Inflammatory macrophage treated with lipopolysaccharide for 1 hour (primary cell): ENCODE results near the gene TWIST2.

Experiments
- DNase-seq, 2 donors: peaks; one replicate each; pipeline ENCODE4 v3.0.0-alpha.2; 2020 to 2022

Gene TWIST2

DNA sequence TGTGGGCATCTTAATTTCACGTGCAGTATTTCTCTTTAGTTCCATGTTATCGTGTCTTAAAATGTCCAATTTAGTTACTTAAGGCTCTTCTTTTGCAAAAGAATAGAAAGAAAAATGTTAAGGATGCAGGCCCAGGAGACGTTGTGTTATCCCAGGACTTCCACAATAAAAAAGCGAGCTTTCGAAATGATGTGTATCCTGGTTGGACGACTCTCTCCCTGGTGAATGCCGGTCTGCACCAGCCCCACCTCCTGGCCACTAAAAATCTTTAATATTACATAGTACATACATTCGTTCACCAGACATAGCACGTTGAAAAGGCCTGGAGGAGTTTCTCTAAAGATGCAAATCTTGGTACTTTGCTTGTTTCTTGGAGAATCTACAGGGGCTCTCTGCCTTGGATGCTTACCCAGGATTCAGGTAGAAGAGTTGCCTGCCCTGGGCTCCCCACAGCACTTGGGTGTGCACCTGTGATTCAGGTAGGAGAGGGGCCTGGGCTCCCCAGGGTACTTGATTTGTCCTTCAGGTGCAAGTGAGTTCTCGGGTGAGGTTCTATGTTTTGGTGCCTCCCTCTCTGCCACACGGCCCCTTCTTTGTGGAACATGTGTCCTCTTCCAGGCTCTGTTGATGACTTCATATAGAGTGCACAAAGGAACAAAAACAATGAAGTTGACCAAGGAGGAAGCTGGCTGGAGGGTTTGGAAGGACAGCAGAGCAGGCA, 26.6 kb downstream of the TWIST2 start:
- no peak for DNase-seq

GRCh38 chr2:238875101-238875470, 27.2 kb downstream of the TWIST2 start:
- no peak for DNase-seq

- no peak for DNase-seq
Measured at GRCh38 chr2:238875471-238876231, 27.8 kb downstream of the TWIST2 start.

- DNase-seq, result no peak
Measured at GRCh38 chr2:238876232-238876630, 28.3 kb downstream of the TWIST2 start.

DNA sequence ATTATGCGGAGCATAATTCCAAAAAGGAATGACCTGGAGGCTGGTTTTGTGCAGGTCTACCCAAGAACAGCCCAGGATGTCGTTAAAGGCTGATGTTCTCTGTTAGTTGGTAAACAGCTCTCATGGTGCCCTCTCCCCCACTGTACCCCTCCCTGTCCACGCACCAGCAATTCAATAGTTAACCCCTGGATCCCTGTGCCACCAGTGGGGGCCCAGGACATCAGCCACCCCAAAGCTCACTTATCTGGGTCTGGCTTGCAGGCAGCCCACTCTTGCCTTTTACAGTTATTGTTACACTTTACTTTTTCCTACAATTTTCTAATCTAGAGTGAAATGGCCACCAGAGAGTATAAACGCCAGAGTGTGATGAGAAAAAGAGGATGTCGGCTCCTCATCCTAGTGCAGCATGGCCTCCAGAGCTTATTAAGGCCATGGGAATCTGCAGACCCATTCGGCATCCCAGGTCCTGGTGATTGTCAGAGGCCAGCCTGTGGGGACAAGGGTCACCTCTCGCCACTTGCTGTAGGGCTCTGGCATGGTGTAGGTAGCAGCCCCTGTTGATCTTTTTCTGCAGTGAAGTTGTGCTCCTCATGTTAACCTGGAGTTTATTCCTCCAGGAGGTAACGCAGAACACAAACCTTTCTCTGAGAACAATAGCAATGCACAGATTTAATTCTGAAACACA, 30.3 kb downstream of the TWIST2 start:
- DNase-seq, result no peak

- DNase-seq, result no peak
Measured at GRCh38 chr2:238879043-238879442, 31.2 kb downstream of the TWIST2 start.

- no peak for DNase-seq
Measured at GRCh38 chr2:238879621-238880377, 31.9 kb downstream of the TWIST2 start.

DNA sequence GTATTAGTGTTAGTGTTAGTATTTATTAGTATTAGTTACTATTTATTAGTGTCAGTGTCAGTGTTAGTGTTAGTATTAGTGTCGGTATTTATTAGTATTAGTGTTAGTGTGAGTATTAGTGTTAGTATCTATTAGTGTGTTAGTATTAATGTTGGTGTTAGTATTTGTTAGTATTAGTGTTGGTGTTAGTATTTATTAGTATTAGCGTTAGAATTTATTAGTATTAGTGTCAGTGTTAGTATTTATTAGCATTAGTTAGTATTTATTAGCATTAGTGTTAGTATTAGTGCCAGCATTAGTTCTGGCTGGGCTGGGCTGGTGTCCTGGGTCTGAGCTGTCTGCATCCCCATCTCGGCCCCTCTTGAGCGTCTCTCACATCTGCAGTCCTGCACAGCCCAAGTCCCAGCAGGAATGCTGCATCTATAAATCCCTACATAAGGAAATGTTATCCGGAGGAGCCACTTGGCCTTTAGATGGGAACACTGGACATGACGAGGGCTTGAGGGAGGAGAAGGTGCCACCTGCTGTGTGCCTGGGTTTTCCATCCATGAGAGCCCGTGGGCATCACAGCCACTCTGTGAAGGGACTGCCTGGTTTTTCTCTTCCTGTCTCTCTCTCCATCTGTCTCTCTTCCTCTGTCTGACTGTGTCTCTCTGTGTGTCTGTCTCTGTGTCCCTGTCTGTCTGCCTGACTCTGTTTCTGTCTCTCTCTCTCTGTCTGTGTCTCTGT, 33.6 kb downstream of the TWIST2 start:
- no peak for DNase-seq

- no peak for DNase-seq
Measured at GRCh38 chr2:238882082-238882755, 34.3 kb downstream of the TWIST2 start.

DNA sequence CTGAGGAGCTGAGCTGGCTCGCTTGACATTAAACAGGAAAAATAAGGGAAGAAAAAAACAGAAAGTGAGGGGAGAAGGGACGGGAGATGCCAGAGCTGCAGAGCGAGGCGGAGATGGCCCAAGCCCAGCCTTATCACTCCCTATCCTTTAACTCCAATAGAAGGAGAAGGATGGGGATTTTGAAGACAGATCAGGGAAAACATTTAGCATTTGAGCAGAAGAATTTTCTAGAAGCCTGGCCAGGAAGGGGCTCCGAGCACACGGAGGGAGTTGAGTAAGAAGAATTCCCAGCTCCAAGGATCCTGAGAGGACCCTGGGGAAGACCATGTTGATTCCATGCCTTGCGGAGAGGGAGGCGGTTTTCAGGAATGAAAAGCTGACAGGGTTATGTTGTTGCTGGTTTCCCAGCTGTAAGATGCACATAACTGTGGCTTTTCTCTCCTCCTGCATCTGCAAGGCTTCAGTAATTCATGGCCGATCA, 35.6 kb downstream of the TWIST2 start:
- DNase-seq, result no peak

DNA sequence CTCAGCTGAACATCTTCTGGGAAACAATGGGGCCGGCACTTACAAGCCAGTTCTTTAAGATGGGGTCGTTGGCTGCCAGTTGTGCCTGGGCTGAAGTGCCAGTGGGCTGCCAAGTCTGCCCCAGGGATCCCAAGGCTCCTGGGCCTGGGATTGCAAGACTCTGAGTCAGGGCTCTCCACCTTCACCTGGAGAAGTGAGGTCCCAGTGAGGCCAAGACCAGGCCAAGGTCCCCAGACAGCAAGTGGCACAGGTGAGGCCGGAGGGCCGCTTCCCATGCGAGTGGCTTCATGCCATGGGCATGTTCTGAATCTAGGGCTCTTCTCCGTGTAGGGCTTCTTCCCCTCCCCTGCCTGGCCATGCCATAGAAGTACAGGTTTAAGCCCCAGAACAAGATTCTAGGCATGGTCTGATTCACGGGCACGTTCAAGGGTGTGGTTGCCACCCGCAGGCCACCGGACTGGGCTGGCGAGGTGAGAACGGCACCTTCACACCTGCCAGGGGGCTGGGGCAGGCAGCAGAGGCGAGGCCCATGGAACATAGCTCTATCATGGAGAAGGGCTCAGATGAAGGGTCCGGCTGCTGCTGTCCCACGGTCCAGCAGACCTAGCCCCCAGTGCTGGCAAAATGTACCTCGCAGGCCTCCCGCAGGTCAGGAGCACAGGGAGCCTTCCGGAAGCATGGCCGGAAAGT, 36.4 kb downstream of the TWIST2 start:
- no peak for DNase-seq

- DNase-seq, result no peak
Measured at GRCh38 chr2:238884812-238885408, 37.0 kb downstream of the TWIST2 start.

DNA sequence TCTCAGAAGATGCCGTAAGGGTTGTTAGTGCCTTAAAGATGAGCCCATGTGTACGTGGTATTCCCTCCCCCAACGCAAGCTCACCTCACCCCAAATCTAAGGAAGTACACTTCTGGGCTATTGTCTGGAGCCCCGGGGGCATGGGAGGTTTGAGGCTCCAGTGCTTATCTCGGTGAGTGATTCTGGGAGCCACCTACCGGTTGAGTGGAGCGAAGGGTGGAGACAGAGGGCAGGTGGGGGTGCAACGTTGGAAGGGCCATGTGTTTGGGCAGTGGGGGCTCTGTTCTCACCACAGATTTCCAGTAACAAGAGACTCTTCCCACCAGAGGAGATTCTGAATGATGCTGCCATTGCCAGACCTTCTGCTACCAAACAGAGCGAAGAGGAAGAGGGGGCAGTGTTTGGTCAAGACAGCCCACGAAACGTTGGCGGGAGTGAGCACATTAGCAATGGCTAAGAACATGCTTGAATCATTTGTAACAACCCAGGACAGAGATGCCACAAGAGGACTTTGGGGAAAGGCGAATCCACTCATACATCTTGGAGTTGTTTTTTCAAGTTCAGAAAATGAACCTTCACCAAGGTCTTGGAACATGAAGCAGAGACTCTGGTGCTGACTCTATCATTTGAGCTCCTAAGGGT, 38.7 kb downstream of the TWIST2 start:
- DNase-seq, result no peak

DNA sequence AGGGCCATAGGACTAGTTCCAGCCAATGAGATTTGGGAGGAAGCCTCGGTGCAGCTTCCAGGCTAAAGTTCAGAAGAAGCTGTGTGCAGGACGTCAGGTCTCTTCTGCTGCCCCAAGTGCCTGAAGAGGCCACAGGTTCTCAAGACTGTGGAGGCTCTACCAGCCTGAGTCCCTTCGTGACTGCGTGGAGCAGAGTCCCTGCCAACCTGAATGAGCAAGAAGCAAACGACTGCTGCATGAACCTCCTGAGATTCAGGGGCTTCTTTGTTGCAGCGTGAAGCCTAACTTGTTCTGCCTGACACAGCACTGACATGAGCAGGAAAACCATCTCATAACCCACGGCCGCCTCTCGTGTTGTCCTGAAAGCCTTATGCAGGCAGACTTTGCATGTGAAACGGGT, 39.7 kb downstream of the TWIST2 start:
- DNase-seq, result no peak

GRCh38 chr2:238888781-238889180, 40.9 kb downstream of the TWIST2 start:
- no peak for DNase-seq

DNA sequence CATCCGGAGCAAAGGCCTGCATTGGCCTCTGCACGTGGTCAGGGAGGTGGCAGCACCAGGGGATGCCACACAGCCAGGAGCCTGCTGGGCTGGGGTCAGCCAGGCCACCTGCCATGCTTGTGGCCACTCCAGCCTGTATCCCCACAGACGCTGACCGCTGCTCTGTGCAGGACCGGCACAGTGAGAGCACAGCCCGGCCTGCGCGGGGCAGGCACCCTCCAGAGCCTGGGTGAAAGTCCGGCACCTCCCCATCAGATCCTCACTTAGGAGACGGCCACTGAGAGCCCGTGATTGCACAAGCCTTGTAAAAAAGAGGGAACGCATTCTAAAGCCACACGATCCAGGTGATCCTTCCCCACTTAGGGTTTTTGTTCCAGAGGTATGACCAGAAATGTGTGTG, 42.2 kb downstream of the TWIST2 start:
- no peak for DNase-seq

DNA sequence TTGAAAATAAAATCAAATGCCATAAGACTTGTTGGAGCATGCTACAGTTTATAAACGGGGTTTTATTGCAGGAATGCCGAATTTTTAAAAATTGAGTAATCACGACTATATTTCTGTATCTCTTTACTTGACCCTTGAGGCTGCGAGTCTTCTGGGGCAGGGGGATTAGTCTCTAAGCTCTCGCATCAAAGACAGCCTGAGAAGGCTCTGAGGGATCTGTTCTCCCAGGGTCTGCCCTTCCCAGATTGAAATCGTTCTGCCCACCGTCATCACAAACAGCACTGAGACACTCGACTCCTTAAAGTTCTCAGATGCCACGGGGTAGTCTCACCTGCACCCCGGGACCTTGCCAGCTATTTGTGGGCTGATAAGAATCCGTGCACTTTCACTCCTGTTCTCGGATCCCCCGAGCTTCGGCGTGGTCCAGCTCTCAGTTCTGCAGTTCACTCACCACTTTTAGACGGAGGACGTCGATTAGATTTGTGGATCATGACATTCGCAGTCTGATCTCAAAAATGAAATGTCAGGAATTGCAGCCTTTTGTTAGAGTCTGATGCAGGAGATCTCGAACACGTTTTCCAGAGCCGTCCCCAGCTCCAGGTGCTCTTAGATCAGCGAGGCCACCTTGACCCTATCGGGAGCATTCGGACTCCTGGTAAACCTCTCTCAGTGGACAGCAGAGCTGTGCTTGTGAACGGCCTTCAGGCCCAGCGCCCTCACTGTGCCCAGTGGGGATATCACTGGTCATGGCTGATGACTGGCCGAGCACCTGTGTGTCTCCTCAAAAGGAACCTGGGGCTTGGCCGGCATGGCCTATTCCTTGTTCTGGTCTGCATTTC, 43.0 kb downstream of the TWIST2 start:
- no peak for DNase-seq

GRCh38 chr2:238891457-238892203, 43.7 kb downstream of the TWIST2 start:
- DNase-seq, result no peak

DNA sequence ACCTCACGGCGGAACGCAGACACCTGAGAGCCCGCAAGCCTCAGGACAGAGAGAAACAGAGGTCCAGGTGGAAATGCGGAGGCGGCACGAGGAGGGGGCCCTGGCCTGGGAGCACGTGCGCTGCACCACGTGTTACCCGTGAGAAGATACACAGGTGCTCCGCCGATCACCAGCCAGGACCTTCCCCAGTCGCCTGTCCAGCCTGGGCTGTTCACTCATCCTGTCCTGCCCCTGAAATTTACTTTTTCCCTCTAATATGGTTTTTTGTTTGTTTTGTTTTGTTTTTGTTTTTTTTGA, 44.3 kb downstream of the TWIST2 start:
- DNase-seq, result no peak
